ENCODE data around the gene AKR7A3. TPM values are rescaled to one million over a fixed set of nuclear protein-coding genes. Genes with fewer than 3 reads are reported as not detected.
"Not testable (repeated sequence)": the region's sequence is repeated elsewhere in the genome, so short reads cannot be mapped to it uniquely, and the experiment has no call there.

AKR7A3 gene
- total RNA-seq, 2 experiments from 2014 or later: 0.84 to 1.4 TPM

DNA sequence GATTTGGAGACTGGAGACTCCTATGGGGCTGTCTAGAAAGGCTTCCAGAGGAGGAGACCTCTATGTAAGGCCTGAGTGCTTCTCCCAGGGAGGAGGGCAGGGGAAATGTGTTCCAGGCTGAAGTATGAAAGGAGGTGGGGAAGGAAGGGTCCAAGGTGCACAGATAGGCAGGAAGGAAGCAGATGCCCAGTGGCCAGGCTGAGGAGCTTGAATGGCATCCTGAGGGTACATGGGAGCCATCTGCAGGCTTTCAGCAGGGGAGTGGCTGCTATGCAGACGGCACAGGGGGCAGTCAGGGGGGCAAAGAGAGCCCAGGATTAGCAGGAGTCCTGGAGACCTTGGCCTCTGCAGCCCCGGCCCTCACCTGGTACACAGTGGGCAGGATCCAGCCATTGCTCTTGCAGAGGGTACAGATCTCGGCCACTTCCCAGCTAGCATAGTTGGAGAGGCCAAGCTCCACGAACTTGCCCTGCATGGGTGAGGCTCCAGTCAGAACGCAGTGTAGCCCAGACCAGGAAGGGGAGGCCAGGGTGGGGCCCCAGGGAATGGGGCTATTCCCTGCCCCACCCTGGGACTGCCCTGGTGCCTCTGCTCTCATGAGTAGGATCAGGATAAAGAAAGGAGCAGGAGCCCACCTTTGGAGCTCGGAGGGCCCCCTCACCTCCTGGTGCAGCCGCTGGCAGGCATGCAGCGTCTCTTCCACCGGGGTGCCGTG, 19.4 kb upstream of the AKR7A3 start:
- DNase-seq: no peak
- peaks cover 50% of the 10 kb centered on the region for H3K36me3 ChIP-seq (ENCODE audit: insufficient read depth, low read length)
- H3K27me3 Mint-ChIP-seq: no peaks in the 10 kb centered on the region

DNA sequence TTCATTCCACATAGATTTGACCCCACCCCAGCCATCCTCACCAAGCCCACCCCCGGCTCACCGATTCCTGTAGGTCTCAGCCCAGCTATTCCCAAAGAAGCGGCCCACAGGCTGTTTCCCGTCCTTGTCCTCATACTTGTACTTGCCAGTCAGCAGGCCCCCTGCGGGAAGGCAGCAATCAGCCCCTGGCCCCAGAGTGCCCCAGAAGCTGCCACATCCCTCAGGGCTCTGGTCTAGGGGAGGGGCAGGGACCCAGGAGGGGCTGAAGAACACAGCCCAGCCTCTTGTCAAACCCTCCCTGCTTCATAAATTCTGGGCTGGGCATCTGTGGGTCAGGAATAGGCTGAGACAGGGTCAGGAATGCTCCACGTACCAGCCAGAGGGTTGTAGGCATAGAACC, 18.4 kb upstream of the AKR7A3 start:
- intact Hi-C loops (cut with DNase I, micrococcal nuclease): no loop called here
- DNase-seq: no peak
- TF ChIP-seq, protein P1, sequence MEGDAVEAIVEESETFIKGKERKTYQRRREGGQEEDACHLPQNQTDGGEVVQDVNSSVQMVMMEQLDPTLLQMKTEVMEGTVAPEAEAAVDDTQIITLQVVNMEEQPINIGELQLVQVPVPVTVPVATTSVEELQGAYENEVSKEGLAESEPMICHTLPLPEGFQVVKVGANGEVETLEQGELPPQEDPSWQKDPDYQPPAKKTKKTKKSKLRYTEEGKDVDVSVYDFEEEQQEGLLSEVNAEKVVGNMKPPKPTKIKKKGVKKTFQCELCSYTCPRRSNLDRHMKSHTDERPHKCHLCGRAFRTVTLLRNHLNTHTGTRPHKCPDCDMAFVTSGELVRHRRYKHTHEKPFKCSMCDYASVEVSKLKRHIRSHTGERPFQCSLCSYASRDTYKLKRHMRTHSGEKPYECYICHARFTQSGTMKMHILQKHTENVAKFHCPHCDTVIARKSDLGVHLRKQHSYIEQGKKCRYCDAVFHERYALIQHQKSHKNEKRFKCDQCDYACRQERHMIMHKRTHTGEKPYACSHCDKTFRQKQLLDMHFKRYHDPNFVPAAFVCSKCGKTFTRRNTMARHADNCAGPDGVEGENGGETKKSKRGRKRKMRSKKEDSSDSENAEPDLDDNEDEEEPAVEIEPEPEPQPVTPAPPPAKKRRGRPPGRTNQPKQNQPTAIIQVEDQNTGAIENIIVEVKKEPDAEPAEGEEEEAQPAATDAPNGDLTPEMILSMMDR (IDR thresholded peaks at IDR 0.05): no peak
- ChIA-PET POLR2A (no interaction called here), CTCF (no interaction called here)
- no peaks in the 10 kb centered on the region for H3K27me3 Mint-ChIP-seq
- Histone ChIP-seq H3K27me3 (ENCODE audit: control insufficient read depth in 1 of 2, insufficient read depth in 2 of 2, low read length in 2 of 2) (no peaks in the 10 kb centered on the region), H3K4me3 (ENCODE audit: low read length) (no peak overlapping the region), H3K36me3 (ENCODE audit: insufficient read depth, low read length) (peaks cover 54% of the 10 kb centered on the region), H3K27ac (ENCODE audit: low read depth in 1 of 2, low read length in 2 of 2) (no peak overlapping the region), H3K9me3 (ENCODE audit: control insufficient read depth in 1 of 2, insufficient read depth in 1 of 2, low read length in 2 of 2) (peaks cover 0 to 4% of the 10 kb centered on the region in 2 experiments), H3K4me1 (ENCODE audit: insufficient read depth, low read length) (peaks cover 17% of the 10 kb centered on the region)
- H3K9me3 Mint-ChIP-seq: no peaks in the 10 kb centered on the region
- peaks cover 69% of the 10 kb centered on the region for H3K36me3 Mint-ChIP-seq (ENCODE audit: low read depth)
- no peak overlapping the region for H3K27ac Mint-ChIP-seq
- peak overlapping the region; percentile 40 for H3K4me3 Mint-ChIP-seq
- H3K4me1 Mint-ChIP-seq (ENCODE audit: low read depth): peaks cover 24% of the 10 kb centered on the region
- ATAC-seq (ENCODE audit: poor library complexity): no peak

More for the DNA sequence above, 19.4 kb upstream of the AKR7A3 start:
- peaks cover 25% of the 10 kb centered on the region for H3K4me1 ChIP-seq (ENCODE audit: insufficient read depth, low read length)
- Mint-ChIP-seq H3K36me3 (ENCODE audit: low read depth) (peaks cover 59% of the 10 kb centered on the region), H3K4me3 (peak overlapping the region; percentile 49), H3K4me1 (ENCODE audit: low read depth) (peaks cover 27% of the 10 kb centered on the region), H3K27ac (no peak overlapping the region), H3K9me3 (no peaks in the 10 kb centered on the region)
- ChIA-PET CTCF (no interaction called here), POLR2A (no interaction called here)
- H3K27ac ChIP-seq (ENCODE audit: low read depth in 1 of 2, low read length in 2 of 2): no peak overlapping the region
- no peak overlapping the region for H3K4me3 ChIP-seq (ENCODE audit: low read length)
- H3K9me3 ChIP-seq (ENCODE audit: control insufficient read depth in 1 of 2, insufficient read depth in 1 of 2, low read length in 2 of 2): peaks cover 0 to 4% of the 10 kb centered on the region in 2 experiments
- TF ChIP-seq, protein P1 (IDR thresholded peaks at IDR 0.05): no peak
- no peak for ATAC-seq (ENCODE audit: poor library complexity)
- H3K27me3 ChIP-seq (ENCODE audit: control insufficient read depth in 1 of 2, insufficient read depth in 2 of 2, low read length in 2 of 2): no peaks in the 10 kb centered on the region
- intact Hi-C loops (cut with DNase I, micrococcal nuclease): no loop called here

DNA sequence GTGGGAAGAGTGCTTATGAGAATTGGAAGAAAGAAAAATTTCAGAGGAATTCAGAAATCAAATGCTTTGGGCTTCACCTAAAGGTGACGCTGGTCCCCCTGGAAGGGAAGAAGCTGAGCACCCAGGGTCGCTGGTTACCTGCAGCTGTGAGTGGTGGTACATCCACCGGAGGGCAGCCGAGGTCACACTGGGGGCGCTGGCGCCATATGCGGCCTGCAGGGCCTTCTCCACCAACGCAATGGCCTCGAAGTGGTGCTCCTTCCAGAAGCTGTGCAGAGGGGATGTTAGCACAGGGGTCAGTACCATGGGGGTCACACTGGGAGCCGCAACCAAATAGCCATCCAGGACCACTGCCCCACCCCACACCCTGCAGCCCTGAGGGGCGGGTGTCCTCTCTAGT, 17.3 kb upstream of the AKR7A3 start:
- CTCF ChIA-PET: no interaction called here
- POLR2A ChIA-PET: no interaction called here

DNA sequence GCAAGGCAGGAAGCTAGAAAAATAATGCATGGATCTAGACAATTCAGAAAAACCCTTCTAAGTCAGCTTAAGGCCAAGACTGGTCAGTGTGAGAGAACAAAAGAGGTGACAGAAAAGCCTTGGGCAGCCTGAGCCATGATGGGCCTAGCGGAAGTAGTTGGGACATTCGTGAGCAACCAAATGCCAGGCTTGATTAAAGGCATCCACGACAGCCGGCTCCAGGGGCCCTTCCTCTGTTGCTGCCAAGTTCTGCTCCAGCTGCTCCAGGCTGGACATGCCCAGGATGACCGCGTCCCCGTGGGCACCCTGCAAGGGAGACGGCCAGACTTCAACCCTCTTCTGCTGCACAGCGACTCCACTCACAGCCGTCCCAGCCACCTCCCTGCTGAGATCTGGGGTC, 15.5 kb upstream of the AKR7A3 start:
- H3K4me3 Mint-ChIP-seq; H3K27ac Mint-ChIP-seq; H3K4me1 ChIP-seq (ENCODE audit: insufficient read depth, low read length); H3K9me3 Mint-ChIP-seq; POLR2A ChIA-PET; DNase-seq; CTCF ChIA-PET; ATAC-seq (ENCODE audit: poor library complexity); H3K27ac ChIP-seq (ENCODE audit: low read depth in 1 of 2, low read length in 2 of 2); H3K4me1 Mint-ChIP-seq (ENCODE audit: low read depth); H3K27me3 ChIP-seq (ENCODE audit: control insufficient read depth in 1 of 2, insufficient read depth in 2 of 2, low read length in 2 of 2); H3K4me3 ChIP-seq (ENCODE audit: low read length); H3K9me3 ChIP-seq (ENCODE audit: control insufficient read depth in 1 of 2, insufficient read depth in 1 of 2, low read length in 2 of 2); intact Hi-C loops (cut with DNase I, micrococcal nuclease); H3K27me3 Mint-ChIP-seq: not testable (repeated sequence)
- peaks cover 54% of the 10 kb centered on the region for H3K36me3 ChIP-seq (ENCODE audit: insufficient read depth, low read length)
- H3K36me3 Mint-ChIP-seq (ENCODE audit: low read depth): peaks cover 73% of the 10 kb centered on the region

More for the DNA sequence above, 17.3 kb upstream of the AKR7A3 start:
- Mint-ChIP-seq H3K27me3 (no peaks in the 10 kb centered on the region), H3K36me3 (ENCODE audit: low read depth) (peaks cover 65% of the 10 kb centered on the region), H3K27ac (no peak overlapping the region), H3K4me3 (no peak overlapping the region), H3K4me1 (ENCODE audit: low read depth) (peaks cover 18% of the 10 kb centered on the region), H3K9me3 (no peaks in the 10 kb centered on the region)
- DNase-seq (no peak), ATAC-seq (ENCODE audit: poor library complexity) (no peak)
- H3K27me3 ChIP-seq (ENCODE audit: control insufficient read depth in 1 of 2, insufficient read depth in 2 of 2, low read length in 2 of 2): no peaks in the 10 kb centered on the region
- no peak overlapping the region for H3K4me3 ChIP-seq (ENCODE audit: low read length)
- H3K4me1 ChIP-seq (ENCODE audit: insufficient read depth, low read length): peaks cover 10% of the 10 kb centered on the region
- H3K27ac ChIP-seq (ENCODE audit: low read depth in 1 of 2, low read length in 2 of 2): no peak overlapping the region
- peaks cover 0 to 4% of the 10 kb centered on the region in 2 experiments for H3K9me3 ChIP-seq (ENCODE audit: control insufficient read depth in 1 of 2, insufficient read depth in 1 of 2, low read length in 2 of 2)
- H3K36me3 ChIP-seq (ENCODE audit: insufficient read depth, low read length): peaks cover 54% of the 10 kb centered on the region
- intact Hi-C loops (cut with DNase I, micrococcal nuclease): no loop called here
- TF ChIP-seq, protein P1 (IDR thresholded peaks at IDR 0.05): no peak
